ENCODE measurements around the gene RDH8.

Gene RDH8, protein sequence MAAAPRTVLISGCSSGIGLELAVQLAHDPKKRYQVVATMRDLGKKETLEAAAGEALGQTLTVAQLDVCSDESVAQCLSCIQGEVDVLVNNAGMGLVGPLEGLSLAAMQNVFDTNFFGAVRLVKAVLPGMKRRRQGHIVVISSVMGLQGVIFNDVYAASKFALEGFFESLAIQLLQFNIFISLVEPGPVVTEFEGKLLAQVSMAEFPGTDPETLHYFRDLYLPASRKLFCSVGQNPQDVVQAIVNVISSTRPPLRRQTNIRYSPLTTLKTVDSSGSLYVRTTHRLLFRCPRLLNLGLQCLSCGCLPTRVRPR

DNA sequence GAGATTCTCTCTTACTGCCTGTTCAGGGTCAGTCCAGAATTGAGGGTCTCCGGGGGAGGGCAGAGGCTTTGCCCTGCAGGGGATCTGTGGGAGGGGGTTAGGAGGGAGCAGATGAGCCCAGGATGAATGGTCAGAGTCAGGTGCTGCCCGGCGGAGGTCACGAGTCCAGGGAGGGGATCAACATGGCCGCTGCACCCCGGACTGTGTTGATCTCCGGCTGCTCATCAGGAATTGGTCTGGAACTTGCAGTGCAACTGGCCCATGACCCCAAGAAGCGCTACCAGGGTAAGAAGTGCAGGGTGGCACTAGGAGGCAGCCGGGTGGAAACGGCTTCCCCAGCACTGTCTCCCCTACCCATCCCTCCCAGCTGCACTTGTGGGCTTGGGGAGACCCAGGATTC is at the start of gene RDH8:
RDH8 (plus strand) TSS at position 168 of the 400 bp plus-strand sequence; CDS start at position 183, 15 bp downstream.
- DNase-seq, result no peak

GRCh38 chr19:9966024-9966423 is 47.3 kb upstream of the RDH8 start:
- DNase-seq, result no peak

- DNase-seq, result no peak
Observed at GRCh38 chr19:9966448-9966847, 46.8 kb upstream of the RDH8 start.

- DNase-seq, result no peak
Observed at GRCh38 chr19:9967326-9967725, 46.0 kb upstream of the RDH8 start.

DNA sequence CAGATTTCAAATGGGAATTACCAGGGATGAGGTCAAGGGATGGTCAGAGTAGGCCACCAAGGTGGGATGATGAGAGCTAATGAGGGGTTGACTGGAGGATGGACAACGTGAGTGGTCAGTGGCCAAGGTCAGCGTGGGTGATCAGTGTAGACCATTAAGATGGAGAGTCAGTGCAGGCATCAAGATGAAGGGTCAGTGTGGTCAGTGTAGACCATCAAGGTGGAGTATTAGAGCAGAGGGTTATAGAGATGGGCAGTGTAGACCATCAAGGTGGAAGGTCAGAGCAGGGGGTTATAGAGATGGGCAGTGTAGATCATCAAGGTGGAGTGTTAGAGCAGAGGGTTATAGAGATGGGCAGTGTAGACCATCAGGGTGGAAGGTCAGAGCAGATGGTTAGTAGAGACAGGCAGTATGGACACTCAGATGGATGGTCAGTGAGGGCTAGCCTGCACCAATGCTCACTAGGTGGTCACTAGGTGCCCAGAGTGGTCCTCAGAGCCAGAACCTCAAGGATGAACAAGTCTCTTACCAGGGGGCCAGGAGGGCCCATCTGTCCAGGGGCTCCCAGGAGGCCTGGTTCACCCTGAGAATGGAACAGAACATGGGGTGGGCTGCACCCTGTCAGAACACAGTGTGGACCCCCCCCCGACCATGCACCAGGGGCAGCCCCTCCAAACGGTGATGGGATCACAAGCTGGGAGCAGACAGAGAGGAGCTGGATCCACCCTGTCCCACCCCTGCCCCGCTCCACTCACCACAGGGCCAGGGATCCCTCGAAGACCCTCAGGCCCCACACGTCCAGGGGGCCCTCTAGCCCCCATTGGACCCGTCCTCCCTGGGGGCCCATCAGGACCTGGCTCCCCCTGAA is 44.2 kb upstream of the RDH8 start:
- no peak for DNase-seq

- DNase-seq, result no peak
Observed at GRCh38 chr19:9969688-9969975, 43.7 kb upstream of the RDH8 start.

DNA sequence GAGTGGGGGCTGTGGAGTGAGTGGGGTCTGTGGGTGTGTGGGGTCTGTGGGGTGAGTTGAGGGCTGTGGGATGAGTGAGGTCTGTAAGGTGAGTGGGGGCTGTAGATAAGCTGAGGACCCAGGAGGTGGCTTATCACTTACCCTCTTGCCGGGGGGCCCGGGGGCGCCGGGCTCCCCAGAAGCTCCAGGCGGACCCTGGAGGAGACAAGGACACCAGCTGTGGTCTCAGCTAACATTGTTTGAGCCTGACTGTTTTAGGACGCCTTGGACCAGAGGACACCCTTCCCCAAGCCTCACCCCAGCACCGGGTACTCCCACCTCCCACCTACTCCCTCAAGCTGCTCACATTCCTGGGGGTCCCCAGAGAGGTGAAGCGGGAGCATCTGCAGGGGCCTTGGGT is 42.8 kb upstream of the RDH8 start:
- no peak for DNase-seq

- no peak for DNase-seq
Observed at GRCh38 chr19:9971166-9971897, 42.0 kb upstream of the RDH8 start.

DNA sequence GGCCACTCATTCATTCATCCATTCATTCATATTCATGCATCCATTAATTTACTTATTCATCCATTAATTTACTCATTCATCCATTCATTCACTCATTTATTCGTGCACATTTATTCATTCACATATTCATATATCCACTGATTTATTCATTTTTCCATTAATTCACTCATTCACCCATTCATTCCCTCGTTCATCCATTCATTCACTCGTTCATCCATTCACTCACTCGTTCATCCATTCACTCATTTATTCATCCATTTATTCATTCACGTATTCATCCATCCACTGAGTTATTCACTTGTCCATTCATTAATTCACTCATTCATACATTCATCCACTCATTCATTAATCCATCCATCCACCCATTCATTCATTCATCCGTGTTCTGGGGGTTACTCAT is 41.2 kb upstream of the RDH8 start:
- DNase-seq, result no peak

DNA sequence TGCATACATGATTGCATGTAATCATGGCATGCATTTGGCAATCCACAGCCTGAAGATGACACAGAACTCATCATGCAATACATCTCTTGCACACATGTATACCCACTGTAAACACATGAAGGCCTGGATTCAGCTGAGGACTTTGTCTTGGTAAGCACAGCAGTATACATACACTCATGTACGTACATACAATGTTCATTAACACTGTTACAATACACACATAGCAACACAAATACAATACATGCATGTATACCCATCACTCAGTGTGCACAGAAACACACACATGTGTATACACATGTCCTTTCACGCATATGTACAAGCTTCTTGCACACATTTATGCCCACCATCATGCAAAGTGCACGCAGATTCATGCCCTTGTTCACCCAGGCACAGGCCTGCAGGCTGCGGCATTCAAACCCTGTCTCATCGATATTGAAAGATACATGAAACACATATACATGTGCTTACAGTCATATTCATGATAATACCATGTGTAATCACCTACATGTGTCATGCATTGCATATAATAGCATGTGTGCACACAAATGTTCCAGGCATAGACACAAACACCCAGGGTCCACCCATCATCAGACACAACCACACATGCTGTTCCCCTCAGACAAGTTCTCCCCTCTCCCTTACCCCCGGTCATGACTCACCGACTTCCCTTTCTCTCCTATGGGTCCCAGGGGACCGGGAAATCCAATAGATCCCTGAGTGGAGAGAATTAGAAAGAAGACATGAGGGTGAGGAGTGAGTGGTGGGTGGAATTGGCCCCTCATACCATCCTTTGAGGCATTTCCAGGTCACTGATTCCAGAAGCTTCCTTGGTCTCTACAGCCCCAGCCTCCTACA is 31.6 kb upstream of the RDH8 start:
- DNase-seq, result no peak

GRCh38 chr19:9986787-9987281 is 26.4 kb upstream of the RDH8 start:
- DNase-seq, result no peak

DNA sequence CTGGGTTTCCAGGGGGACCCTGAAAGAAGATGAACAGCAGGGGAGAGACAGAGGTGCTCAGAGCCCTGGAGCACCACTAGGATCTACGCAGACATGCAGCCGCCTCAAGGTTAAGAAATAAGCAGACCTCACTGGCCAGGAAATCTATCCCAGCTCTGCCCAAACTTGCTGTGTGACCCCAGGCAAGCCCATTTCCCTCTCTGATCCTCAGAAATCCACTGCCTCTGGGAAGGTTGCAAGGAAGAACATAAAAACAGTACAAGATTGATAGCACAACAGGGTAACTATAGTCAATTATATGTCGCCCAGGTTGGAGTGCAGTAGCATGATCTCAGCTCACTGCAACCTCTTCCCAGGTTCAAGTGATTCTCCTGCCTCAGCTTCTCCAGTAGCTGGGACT is 23.8 kb upstream of the RDH8 start:
- no peak for DNase-seq

GRCh38 chr19:9991425-9992191 is 21.7 kb upstream of the RDH8 start:
- no peak for DNase-seq

GRCh38 chr19:9995084-9995483 is 18.2 kb upstream of the RDH8 start:
- DNase-seq, result no peak

DNA sequence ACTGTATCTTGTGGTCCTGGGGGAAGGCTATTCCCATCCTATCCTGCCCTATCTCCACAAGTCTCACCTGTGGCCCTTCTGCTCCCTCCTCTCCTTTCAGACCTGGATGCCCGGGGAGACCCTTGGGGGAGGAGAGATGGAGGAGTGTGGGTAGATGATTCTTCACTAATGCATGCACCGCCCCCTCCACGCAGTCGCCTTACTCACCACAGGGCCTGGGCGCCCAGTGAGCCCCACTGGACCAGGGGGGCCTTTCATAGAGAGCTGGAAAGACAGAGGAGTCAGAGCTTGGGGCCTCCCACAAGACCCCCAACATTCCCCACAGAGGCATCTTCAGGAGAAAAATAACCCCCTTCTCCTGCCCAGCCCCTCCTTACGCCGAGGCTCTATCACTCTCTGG is 17.3 kb upstream of the RDH8 start:
- no peak for DNase-seq

DNA sequence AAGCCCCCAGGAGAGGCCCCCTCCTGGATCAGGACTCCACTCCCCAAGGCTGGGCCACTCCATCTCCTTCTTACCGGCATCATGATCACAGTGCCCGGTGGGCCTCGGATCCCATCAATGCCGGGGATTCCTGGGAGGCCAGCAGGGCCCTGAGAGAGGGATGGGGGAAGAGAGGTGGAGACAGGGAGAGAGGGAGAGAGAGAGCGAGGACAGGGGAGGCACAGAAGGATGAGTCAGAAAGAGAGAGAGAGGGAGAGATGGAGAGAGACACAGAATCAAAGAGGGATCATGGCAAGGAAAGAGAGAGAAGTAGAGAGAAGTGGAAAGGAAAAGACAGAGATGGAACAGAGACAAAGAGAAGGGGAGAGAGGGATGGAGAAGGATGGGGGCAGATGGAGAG is 16.7 kb upstream of the RDH8 start:
- DNase-seq, result no peak

DNA sequence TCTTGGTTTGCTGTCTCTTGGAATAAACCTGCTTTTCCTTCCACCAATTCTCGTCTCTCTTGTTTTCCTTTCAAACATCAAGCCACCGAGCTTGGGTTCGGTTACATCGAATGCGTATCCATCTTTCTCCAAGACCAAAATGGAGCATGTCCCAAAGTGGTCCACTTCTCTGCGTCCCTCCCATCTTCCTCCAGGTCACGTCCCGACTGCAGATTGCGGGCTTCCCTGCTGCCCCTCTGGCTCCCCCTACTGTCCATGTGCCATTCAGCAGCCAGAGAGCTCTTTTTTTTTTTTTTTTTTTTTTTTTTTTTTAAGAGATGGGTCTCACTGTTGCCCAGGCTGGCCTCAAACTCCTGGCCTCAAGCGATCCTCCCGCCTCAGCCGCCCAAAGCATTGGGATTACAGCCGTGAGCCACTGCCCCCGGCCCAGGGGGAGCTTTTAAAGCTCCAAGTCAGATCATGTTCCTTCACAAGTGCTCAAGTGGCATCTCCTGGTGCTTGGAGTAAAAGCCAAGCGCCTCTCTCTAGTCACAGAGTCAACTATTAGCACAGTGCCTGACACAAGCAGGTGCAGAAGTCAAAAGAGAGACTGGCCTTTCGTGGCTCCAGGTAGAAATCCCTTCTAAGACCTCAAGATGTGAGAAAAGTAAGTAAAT is 13.0 kb upstream of the RDH8 start:
- DNase-seq, result no peak

DNA sequence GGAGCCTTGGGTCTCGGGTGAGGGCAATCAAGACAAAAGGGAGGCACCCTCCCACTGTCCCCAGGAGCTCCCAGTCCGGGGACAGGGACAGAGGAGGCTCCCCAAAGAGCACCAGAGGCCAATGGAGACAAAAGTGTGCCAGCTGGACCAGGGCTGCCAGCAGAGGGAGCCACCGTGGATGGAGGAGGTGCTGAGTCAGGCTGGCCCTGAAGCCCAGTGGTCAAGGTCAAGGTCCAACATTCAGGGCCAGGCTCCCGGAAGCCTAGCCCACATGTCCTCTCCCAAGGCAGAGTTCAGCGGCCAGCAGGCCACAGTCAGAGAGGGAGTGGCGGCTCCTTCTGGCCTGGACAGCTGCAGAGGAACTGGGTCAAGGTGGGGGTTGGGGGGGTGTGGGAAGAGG is 11.4 kb upstream of the RDH8 start:
- no peak for DNase-seq

- no peak for DNase-seq
Observed at GRCh38 chr19:10003271-10003670, 10.0 kb upstream of the RDH8 start.

- no peak for DNase-seq
Observed at GRCh38 chr19:10004617-10005016, 8.7 kb upstream of the RDH8 start.

DNA sequence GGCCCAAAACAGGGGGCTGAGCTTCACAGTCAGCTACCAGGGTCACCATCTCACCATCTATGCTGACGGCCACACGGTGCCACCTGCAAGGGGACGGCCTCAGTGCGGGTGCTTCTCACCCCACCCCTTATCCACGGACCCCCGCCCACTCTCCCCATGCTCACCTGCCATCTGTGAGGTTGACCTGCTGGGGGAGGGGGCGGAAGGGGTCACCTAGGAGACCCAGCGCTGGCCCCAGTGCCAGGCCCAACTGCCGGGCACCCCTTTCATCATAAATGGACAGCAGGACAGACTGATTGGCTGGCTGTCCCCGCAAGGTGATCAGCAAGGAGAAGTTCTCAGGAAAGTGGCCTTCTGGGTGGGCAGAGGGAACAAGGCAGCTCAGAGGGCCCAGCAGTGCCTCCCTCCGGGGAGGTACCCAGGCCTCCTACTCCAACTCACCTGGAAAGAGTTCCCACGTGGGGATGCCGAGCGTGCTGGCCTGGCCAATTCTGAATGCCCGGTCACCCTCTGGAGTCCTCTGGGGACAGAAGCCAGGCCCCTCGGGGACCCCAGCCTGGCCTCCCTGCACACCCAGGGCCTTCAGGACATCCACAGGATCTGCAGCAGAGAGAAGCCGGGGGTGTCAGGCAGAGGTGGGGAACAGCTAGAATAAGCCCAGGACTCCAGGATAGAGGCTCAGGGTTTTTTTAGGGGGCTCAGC is 7.5 kb upstream of the RDH8 start:
- no peak for DNase-seq
